Measurements from ENCODE around the gene UBE3D. TPM values are rescaled to one million over a fixed set of nuclear protein-coding genes. Genes with fewer than 3 reads are reported as not detected.

The UBE3D gene
- total and polyA plus RNA-seq, 4 donors, result 2.8 to 21.2 (median 6.5) TPM

- Histone ChIP-seq H3K4me1 (ENCODE audit: control insufficient read depth in 5 of 5, insufficient read depth in 5 of 5, low read length in 5 of 5) (no peaks in the 10 kb centered on the region), H3K27me3 (ENCODE audit: control insufficient read depth in 3 of 3, insufficient read depth in 3 of 3, low read length in 2 of 3) (no peaks in the 10 kb centered on the region), H3K9ac (ENCODE audit: insufficient read depth in 1 of 2, low read length in 2 of 2) (no peak overlapping the region), H3K9me3 (ENCODE audit: control insufficient read depth in 4 of 4, insufficient read depth in 3 of 4, low read length in 3 of 4) (no peaks in the 10 kb centered on the region), H3K4me3 (no peak overlapping the region), H3K27ac (ENCODE audit: low read depth in 1 of 2, low read length in 1 of 2) (no peak overlapping the region), H3K36me3 (ENCODE audit: control insufficient read depth in 4 of 4, insufficient read depth in 4 of 4, low read length in 4 of 4) (peaks cover 0 to 8% (median 3%) of the 10 kb centered on the region in 4 donors)
- TF ChIP-seq CTCF (IDR thresholded peaks at IDR 0.05; ENCODE audit: control extremely low read depth, extremely low read depth), result no peak
- ATAC-seq (ENCODE audit: insufficient read depth, low FRiP score) (no peak), DNase-seq (no peak)
- WGBS, 2 donors, result 90 to 91% methylated on average over 2 of the region's 2 CpGs
Measured at GRCh38 chr6:83096791-83097190, 31.1 kb upstream of the UBE3D start.

- Histone ChIP-seq H3K36me3 (ENCODE audit: control insufficient read depth in 4 of 4, insufficient read depth in 4 of 4, low read length in 4 of 4) (peaks cover 0 to under 1% (median 0%) of the 10 kb centered on the region in 4 donors), H3K4me3 (no peak overlapping the region), H3K9me3 (ENCODE audit: control insufficient read depth in 4 of 4, insufficient read depth in 3 of 4, low read length in 3 of 4) (no peaks in the 10 kb centered on the region), H3K27ac (ENCODE audit: low read depth in 1 of 2, low read length in 1 of 2) (no peak overlapping the region), H3K27me3 (ENCODE audit: control insufficient read depth in 3 of 3, insufficient read depth in 3 of 3, low read length in 2 of 3) (no peaks in the 10 kb centered on the region), H3K9ac (ENCODE audit: insufficient read depth in 1 of 2, low read length in 2 of 2) (no peak overlapping the region), H3K4me1 (ENCODE audit: control insufficient read depth in 5 of 5, insufficient read depth in 5 of 5, low read length in 5 of 5) (peaks cover 0 to 2% (median 0%) of the 10 kb centered on the region in 5 donors)
- WGBS, 2 donors, result 51 to 70% methylated on average over 3 of the region's 3 CpGs
- no peak for ATAC-seq (ENCODE audit: insufficient read depth, low FRiP score)
- TF ChIP-seq CTCF (IDR thresholded peaks at IDR 0.05; ENCODE audit: control extremely low read depth, extremely low read depth), result no peak
- DNase-seq, result no peak
Measured at GRCh38 chr6:83092756-83093399, 27.2 kb upstream of the UBE3D start.

- DNase-seq (no peak), ATAC-seq (ENCODE audit: insufficient read depth, low FRiP score) (no peak)
- 76 to 79% methylated on average over 2 of the region's 2 CpGs for WGBS, 2 donors
- Histone ChIP-seq H3K9ac (ENCODE audit: insufficient read depth in 1 of 2, low read length in 2 of 2) (no peak overlapping the region), H3K27ac (ENCODE audit: low read depth in 1 of 2, low read length in 1 of 2) (no peak overlapping the region), H3K36me3 (ENCODE audit: control insufficient read depth in 4 of 4, insufficient read depth in 4 of 4, low read length in 4 of 4) (no peaks in the 10 kb centered on the region), H3K4me1 (ENCODE audit: control insufficient read depth in 5 of 5, insufficient read depth in 5 of 5, low read length in 5 of 5) (peaks cover 0 to 2% (median 0%) of the 10 kb centered on the region in 5 donors), H3K4me3 (no peak overlapping the region), H3K27me3 (ENCODE audit: control insufficient read depth in 3 of 3, insufficient read depth in 3 of 3, low read length in 2 of 3) (no peaks in the 10 kb centered on the region), H3K9me3 (ENCODE audit: control insufficient read depth in 4 of 4, insufficient read depth in 3 of 4, low read length in 3 of 4) (no peaks in the 10 kb centered on the region)
- no peak for TF ChIP-seq CTCF (IDR thresholded peaks at IDR 0.05; ENCODE audit: control extremely low read depth, extremely low read depth)
Measured at GRCh38 chr6:83086751-83087150, 21.1 kb upstream of the UBE3D start.

GRCh38 chr6:83083476-83083875 is 17.8 kb upstream of the UBE3D start:
- Histone ChIP-seq H3K4me3 (no peak overlapping the region), H3K9me3 (ENCODE audit: control insufficient read depth in 4 of 4, insufficient read depth in 3 of 4, low read length in 3 of 4) (no peaks in the 10 kb centered on the region), H3K36me3 (ENCODE audit: control insufficient read depth in 4 of 4, insufficient read depth in 4 of 4, low read length in 4 of 4) (no peaks in the 10 kb centered on the region), H3K27ac (ENCODE audit: low read depth in 1 of 2, low read length in 1 of 2) (no peak overlapping the region), H3K9ac (ENCODE audit: insufficient read depth in 1 of 2, low read length in 2 of 2) (no peak overlapping the region), H3K4me1 (ENCODE audit: control insufficient read depth in 5 of 5, insufficient read depth in 5 of 5, low read length in 5 of 5) (peaks cover 0 to 4% (median 0%) of the 10 kb centered on the region in 5 donors), H3K27me3 (ENCODE audit: control insufficient read depth in 3 of 3, insufficient read depth in 3 of 3, low read length in 2 of 3) (no peaks in the 10 kb centered on the region)
- DNase-seq, result no peak
- ATAC-seq (ENCODE audit: insufficient read depth, low FRiP score), result no peak
- no peak for TF ChIP-seq CTCF (IDR thresholded peaks at IDR 0.05; ENCODE audit: control extremely low read depth, extremely low read depth)
- 37 to 78% methylated on average over 1 of the region's 1 CpG for WGBS, 2 donors

Data from lung (tissue), 12 donors.